ENCODE measurements around the gene CUEDC2. TPM values are rescaled to one million over a fixed set of nuclear protein-coding genes. Genes with fewer than 3 reads are reported as not detected.

The CUEDC2 gene
- total RNA-seq, 4 donors from 2014 or later, result 24.0 to 50.9 (median 40.7) TPM

- TF ChIP-seq, protein P1, sequence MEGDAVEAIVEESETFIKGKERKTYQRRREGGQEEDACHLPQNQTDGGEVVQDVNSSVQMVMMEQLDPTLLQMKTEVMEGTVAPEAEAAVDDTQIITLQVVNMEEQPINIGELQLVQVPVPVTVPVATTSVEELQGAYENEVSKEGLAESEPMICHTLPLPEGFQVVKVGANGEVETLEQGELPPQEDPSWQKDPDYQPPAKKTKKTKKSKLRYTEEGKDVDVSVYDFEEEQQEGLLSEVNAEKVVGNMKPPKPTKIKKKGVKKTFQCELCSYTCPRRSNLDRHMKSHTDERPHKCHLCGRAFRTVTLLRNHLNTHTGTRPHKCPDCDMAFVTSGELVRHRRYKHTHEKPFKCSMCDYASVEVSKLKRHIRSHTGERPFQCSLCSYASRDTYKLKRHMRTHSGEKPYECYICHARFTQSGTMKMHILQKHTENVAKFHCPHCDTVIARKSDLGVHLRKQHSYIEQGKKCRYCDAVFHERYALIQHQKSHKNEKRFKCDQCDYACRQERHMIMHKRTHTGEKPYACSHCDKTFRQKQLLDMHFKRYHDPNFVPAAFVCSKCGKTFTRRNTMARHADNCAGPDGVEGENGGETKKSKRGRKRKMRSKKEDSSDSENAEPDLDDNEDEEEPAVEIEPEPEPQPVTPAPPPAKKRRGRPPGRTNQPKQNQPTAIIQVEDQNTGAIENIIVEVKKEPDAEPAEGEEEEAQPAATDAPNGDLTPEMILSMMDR (IDR thresholded peaks at IDR 0.05; ENCODE audit: low read depth), result no peak
Measured at GRCh38 chr10:102426803-102427287, 5.5 kb downstream of the CUEDC2 start.

GRCh38 chr10:102425444-102425843, 6.9 kb downstream of the CUEDC2 start:
- TF ChIP-seq, protein P1 (IDR thresholded peaks at IDR 0.05; ENCODE audit: low read depth), result no peak

- TF ChIP-seq, protein P1 (IDR thresholded peaks at IDR 0.05; ENCODE audit: low read depth), result no peak
Measured at GRCh38 chr10:102424916-102425315, 7.5 kb downstream of the CUEDC2 start.

- TF ChIP-seq, protein P1 (IDR thresholded peaks at IDR 0.05; ENCODE audit: low read depth), result no peak
Measured at GRCh38 chr10:102424145-102424544, 8.2 kb downstream of the CUEDC2 start.

DNA sequence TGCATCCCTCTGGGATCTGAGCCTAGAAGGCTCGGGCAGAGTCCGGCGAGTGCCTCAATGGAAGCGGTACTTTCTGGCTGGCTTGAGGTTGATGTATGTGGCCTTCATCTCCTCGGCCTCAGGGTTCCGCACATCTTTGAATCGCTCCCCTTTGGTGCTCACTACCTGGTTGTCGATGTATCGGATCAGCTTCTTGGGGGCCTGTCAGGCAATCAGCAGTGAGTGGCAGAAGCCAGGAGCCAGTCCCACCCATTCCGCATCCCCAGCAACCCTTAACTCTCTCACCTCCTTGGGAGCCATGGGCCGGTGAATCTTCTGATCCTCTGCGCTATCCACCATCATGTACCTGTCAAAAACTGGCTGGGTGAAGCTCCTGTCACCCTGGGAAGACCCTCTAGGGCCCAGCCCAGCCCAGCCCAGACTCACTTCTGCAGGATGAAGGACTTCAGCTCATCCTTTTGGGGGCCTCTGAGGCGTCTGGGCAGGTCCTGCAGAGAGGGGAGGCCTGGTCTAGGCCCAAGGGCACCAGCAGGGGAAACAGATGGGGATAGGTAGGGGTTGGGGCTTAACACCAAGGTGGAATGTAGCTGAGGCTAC, 8.9 kb downstream of the CUEDC2 start:
- TF ChIP-seq, protein P1 (IDR thresholded peaks at IDR 0.05; ENCODE audit: low read depth), result no peak

- TF ChIP-seq, protein P1 (IDR thresholded peaks at IDR 0.05; ENCODE audit: low read depth), result no peak
Measured at GRCh38 chr10:102422545-102423129, 9.7 kb downstream of the CUEDC2 start.

GRCh38 chr10:102421757-102422512, 10.4 kb downstream of the CUEDC2 start:
- TF ChIP-seq, protein P1 (IDR thresholded peaks at IDR 0.05; ENCODE audit: low read depth), result no peak
